IPS DF 6.9 (cell line): ENCODE measurements around the gene LRP1B.

Experiments
- DNase-seq: peaks from one replicate; pipeline ENCODE4 v3.0.0-alpha.2; 2013; ENCODE audit warnings: low read depth, low spot score
- H3K27ac ChIP-seq: one replicate; pipeline ENCODE4 v1.5.1; 2013; ENCODE audit warnings: low read length, control low read depth
- H3K27me3 ChIP-seq: 2 replicates; pipeline ENCODE4 v1.6.1; 2013; ENCODE audit warnings: mild to moderate bottlenecking, low read length; ENCODE audit not compliant: control insufficient read depth, insufficient read depth
- H3K36me3 ChIP-seq: 2 replicates; pipeline ENCODE4 v1.6.1; 2013; ENCODE audit warnings: low read length; ENCODE audit not compliant: control insufficient read depth, insufficient read depth
- H3K4me1 ChIP-seq: 2 replicates; pipeline ENCODE4 v1.6.1; 2013; ENCODE audit warnings: low read length; ENCODE audit not compliant: control insufficient read depth, insufficient read depth
- H3K4me3 ChIP-seq: 2 replicates; pipeline ENCODE4 v1.5.1; 2013; ENCODE audit warnings: mild to moderate bottlenecking, low read length
- H3K9me3 ChIP-seq: 2 replicates; pipeline ENCODE4 v1.6.1; 2013; ENCODE audit warnings: low read length, inconsistent platforms; ENCODE audit not compliant: control insufficient read depth, insufficient read depth
- WGBS: extraction: QIAGEN DNeasy Blood & Tissue Kit; methylation state at CpG from one replicate; pipeline ENCODE4 v1.1.7; 2013; ENCODE audit warnings: mixed read lengths, missing lambda C conversion rate; ENCODE audit not compliant: insufficient read length, insufficient coverage; 5-methylcytosine and 5-hydroxymethylcytosine counted together

LRP1B gene

DNA sequence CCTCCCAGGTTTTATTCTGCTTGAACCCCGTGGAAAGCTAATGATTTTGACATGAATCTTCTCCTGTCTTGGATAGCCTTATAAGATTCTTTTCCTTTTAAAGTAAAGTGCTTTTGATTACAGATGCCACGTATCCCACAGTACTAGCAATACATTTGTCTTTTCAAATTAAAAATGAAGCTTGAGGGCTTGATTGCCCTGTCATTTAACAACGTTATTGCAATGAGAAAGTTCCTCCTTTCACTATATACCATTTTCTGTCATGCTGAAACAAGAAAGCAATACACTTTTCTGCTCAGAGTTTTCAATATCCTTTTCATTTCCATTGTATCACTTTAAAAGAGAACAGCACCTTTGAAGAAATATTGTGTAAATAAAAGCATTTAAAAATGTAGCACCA lies 814.7 kb downstream of the LRP1B start:
- no peak for DNase-seq
- H3K4me3 ChIP-seq, result no peak overlapping the region
- no CpG with 5 or more reads among the region's 3 CpGs for WGBS
- no peak overlapping the region for H3K27ac ChIP-seq
- H3K4me1 ChIP-seq, result no peaks in the 10 kb centered on the region
- H3K36me3 ChIP-seq, result no peaks in the 10 kb centered on the region
- H3K27me3 ChIP-seq, result no peaks in the 10 kb centered on the region
- no peaks in the 10 kb centered on the region for H3K9me3 ChIP-seq

DNA sequence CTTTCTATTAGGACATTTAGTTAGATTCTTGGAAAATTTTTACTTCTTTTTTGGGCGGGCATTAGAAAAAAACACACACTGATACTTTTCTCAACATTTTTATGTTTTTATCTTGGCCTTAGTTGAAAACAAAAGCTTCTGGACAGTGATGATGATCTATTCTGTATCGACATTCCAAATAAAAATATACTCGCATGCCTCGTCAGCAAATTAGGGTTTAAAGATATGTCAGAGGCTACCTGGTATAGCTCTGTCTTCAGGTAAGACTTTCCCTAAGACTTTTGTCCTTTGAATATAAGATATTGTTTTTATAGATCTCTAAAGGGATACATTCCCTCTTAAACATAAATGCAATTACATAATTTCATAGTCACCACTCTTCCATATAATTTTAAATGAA lies 816.8 kb downstream of the LRP1B start:
- Histone ChIP-seq H3K27me3 (no peaks in the 10 kb centered on the region), H3K4me1 (no peaks in the 10 kb centered on the region), H3K9me3 (no peaks in the 10 kb centered on the region), H3K36me3 (no peaks in the 10 kb centered on the region), H3K4me3 (no peak overlapping the region), H3K27ac (no peak overlapping the region)
- no CpG with 5 or more reads among the region's 4 CpGs for WGBS
- DNase-seq, result no peak

DNA sequence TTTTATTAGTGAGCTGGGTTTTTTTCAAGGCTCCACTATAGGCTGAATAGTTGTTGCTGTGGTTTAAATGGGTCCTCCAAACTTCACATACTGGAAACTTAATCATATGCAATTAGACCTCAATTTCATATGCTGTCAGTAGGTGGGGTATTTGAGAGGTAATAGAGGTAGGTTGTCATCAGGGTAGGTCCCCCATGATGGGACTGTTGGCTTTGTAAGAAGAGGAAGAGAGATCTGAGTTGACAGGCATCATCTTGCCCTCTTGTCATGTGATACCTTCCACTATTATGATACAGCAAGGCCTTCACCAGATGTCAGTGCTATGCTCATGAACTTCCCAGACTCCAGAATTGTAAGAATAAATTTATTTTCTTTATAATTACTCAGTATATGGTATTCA lies 819.4 kb downstream of the LRP1B start:
- Histone ChIP-seq H3K4me1 (no peaks in the 10 kb centered on the region), H3K4me3 (no peak overlapping the region), H3K9me3 (no peaks in the 10 kb centered on the region), H3K27me3 (no peaks in the 10 kb centered on the region), H3K27ac (no peak overlapping the region), H3K36me3 (no peaks in the 10 kb centered on the region)
- DNase-seq, result no peak

- no peak overlapping the region for H3K27ac ChIP-seq
- DNase-seq, result no peak
- no peaks in the 10 kb centered on the region for H3K36me3 ChIP-seq
- H3K4me1 ChIP-seq, result no peaks in the 10 kb centered on the region
- no peak overlapping the region for H3K4me3 ChIP-seq
- no peaks in the 10 kb centered on the region for H3K9me3 ChIP-seq
- H3K27me3 ChIP-seq, result no peaks in the 10 kb centered on the region
Measured at GRCh38 chr2:141306368-141306767, 824.4 kb downstream of the LRP1B start.

- H3K4me3 ChIP-seq, result no peak overlapping the region
Measured at GRCh38 chr2:141301551-141301950, 829.3 kb downstream of the LRP1B start.

DNA sequence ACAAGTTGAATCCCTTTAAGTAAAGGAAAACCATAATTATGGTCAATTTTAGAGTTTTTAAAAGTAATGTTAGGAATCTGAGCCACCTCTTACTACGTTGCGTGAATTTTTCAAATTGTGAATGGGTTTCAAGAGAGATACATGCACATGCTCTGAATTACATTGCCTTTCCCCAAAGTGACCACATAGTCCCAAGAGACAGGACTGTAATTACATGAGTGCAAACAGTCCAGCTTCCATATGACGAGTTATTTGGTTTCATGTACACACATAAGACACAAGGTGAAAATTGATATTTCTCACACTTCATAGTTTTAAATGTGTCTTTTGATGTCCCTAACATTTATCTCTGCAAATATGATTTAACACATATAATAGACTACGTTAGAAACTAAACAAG lies 850.8 kb downstream of the LRP1B start:
- Histone ChIP-seq H3K27me3 (no peaks in the 10 kb centered on the region), H3K4me1 (no peaks in the 10 kb centered on the region), H3K36me3 (no peaks in the 10 kb centered on the region), H3K4me3 (no peak overlapping the region), H3K9me3 (no peaks in the 10 kb centered on the region), H3K27ac (no peak overlapping the region)
- no CpG with 5 or more reads among the region's 4 CpGs for WGBS
- no peak for DNase-seq

More at GRCh38 chr2:141301551-141301950, 829.3 kb downstream of the LRP1B start:
- Histone ChIP-seq H3K36me3 (no peaks in the 10 kb centered on the region), H3K4me1 (no peaks in the 10 kb centered on the region), H3K27ac (no peak overlapping the region), H3K9me3 (no peaks in the 10 kb centered on the region), H3K27me3 (no peaks in the 10 kb centered on the region)
- no CpG with 5 or more reads among the region's 2 CpGs for WGBS
- DNase-seq, result no peak

DNA sequence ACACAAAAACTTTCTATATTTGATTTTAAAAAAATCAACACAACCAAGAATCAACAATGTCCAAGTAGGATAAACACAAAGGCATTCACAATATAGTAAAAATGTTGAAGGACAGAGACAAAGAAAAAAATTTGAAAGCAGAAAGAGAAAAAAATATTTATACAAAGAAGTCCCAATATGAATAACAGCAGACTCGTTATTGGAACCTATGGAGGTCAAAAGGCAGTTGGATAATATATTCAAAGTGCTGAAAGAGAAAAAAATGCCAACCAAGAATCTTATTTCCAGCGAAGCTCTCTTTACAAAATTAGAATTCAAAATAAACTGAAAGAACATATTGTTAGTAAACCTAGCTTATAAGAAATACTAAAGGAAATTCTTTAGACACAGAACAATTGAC lies 859.5 kb downstream of the LRP1B start:
- Histone ChIP-seq H3K9me3 (no peaks in the 10 kb centered on the region), H3K27ac (no peak overlapping the region), H3K4me1 (no peaks in the 10 kb centered on the region), H3K4me3 (no peak overlapping the region), H3K27me3 (no peaks in the 10 kb centered on the region), H3K36me3 (no peaks in the 10 kb centered on the region)
- WGBS, result no CpG with 5 or more reads among the region's 2 CpGs
- no peak for DNase-seq

DNA sequence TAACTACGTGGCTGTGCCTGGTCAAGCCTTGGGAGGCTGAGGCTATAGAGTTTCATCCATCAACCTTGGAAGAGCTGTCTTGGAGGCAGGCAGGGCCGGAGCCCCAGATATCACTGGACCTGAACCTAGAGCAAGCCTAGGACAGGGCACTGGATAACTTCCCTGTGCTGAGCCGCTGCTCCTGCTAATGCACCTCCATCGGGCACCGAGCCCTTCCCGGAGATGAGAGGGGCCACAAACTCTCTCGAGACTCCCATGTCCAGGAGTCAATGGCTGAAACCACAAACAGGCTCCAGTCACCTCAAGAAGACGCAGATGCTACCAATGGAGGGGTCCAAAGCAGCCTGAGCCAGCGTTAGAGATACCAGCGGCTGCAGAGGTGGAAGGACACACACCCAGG lies 866.0 kb downstream of the LRP1B start:
- Histone ChIP-seq H3K4me1 (no peaks in the 10 kb centered on the region), H3K9me3 (no peaks in the 10 kb centered on the region), H3K4me3 (no peak overlapping the region), H3K36me3 (no peaks in the 10 kb centered on the region), H3K27ac (no peak overlapping the region), H3K27me3 (no peaks in the 10 kb centered on the region)
- DNase-seq, result no peak
- WGBS, result no CpG with 5 or more reads among the region's 10 CpGs

GRCh38 chr2:141260911-141261310 lies 869.9 kb downstream of the LRP1B start:
- no peaks in the 10 kb centered on the region for H3K27me3 ChIP-seq
- H3K9me3 ChIP-seq, result no peaks in the 10 kb centered on the region
- no peak for DNase-seq
- WGBS, result no CpG with 5 or more reads among the region's 1 CpG
- H3K27ac ChIP-seq, result no peak overlapping the region
- H3K4me1 ChIP-seq, result no peaks in the 10 kb centered on the region
- no peak overlapping the region for H3K4me3 ChIP-seq
- H3K36me3 ChIP-seq, result no peaks in the 10 kb centered on the region

GRCh38 chr2:141259683-141260082 lies 871.1 kb downstream of the LRP1B start:
- Histone ChIP-seq H3K4me1 (no peaks in the 10 kb centered on the region), H3K9me3 (no peaks in the 10 kb centered on the region), H3K27me3 (no peaks in the 10 kb centered on the region), H3K36me3 (no peaks in the 10 kb centered on the region), H3K4me3 (no peak overlapping the region), H3K27ac (no peak overlapping the region)
- no peak for DNase-seq
- WGBS, result no CpG with 5 or more reads among the region's 3 CpGs

DNA sequence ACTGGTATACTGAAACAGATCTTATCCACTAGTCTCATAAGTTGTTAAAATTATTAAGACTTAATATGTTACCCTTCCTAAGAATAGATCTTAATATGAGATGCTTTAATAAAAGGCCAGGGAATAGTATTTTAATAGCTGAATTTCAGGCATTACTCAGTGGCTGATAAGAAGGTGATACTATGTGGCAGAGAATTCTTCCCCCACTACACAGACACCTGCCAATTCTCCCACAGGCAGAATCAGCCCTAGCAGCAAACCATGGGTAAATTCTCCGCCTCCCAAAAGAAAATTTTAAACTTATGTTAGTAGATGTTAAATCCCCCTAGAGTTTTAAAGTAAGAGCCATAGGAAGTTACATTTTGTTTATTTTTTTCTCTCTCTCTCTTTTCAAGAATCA lies 888.8 kb downstream of the LRP1B start:
- WGBS, result no CpG with 5 or more reads among the region's 1 CpG
- no peaks in the 10 kb centered on the region for H3K27me3 ChIP-seq

More for the DNA sequence above, 888.8 kb downstream of the LRP1B start:
- DNase-seq, result no peak
- Histone ChIP-seq H3K27ac (no peak overlapping the region), H3K9me3 (no peaks in the 10 kb centered on the region), H3K4me1 (no peaks in the 10 kb centered on the region), H3K36me3 (no peaks in the 10 kb centered on the region), H3K4me3 (no peak overlapping the region)
